HEK293 (cell line): ENCODE results near the gene NLRP1.
"Not testable (repeated sequence)": the region's sequence is repeated elsewhere in the genome, so short reads cannot be mapped to it uniquely, and the experiment has no call there.

Experiments
- CTCF ChIA-PET: fragments of 350-600 bp; formaldehyde crosslinking; extraction: SDS; loops from one replicate; lab custom pipeline; 2021; ENCODE audit warnings: antibody characterized with exemption; lab: Yijun Ruan, JAX
- POLR2A ChIA-PET: fragments of 300-600 bp; formaldehyde crosslinking; extraction: SDS; loops from one replicate; lab custom pipeline; 2020; ENCODE audit warnings: antibody characterized with exemption, inconsistent platforms; lab: Yijun Ruan, JAX
- H3K27ac ChIP-seq: fragments of 200-500 bp; sonication (Bioruptor generic); 2 replicates; pipeline ENCODE4 v1.5.1; 2014; ENCODE audit warnings: low read depth, low read length, control low read depth, inconsistent platforms; ENCODE audit errors: extremely low read depth
- H3K36me3 ChIP-seq, 2 experiments: fragments of 200-500 bp in 1 of 2; sonication (Bioruptor generic) in 1 of 2; 1 replicate in 1 of 2; 2 replicates in 1 of 2; pipeline ENCODE4 v1.5.1; 2014 to 2017; ENCODE audit warnings: inconsistent platforms in 2 of 2, low read length in 2 of 2; ENCODE audit not compliant: control insufficient read depth in 2 of 2, insufficient read depth in 1 of 2
- H3K4me1 ChIP-seq: fragments of 200-500 bp; sonication (Bioruptor generic); 2 replicates; pipeline ENCODE4 v1.5.1; 2014; ENCODE audit warnings: mild to moderate bottlenecking, low read length, inconsistent platforms; ENCODE audit not compliant: control insufficient read depth, insufficient read depth
- H3K4me3 ChIP-seq: 2 replicates; pipeline ENCODE4 v1.5.1; 2011; ENCODE audit warnings: low read depth, mild to moderate bottlenecking, control low read depth, low read length, moderate library complexity
- H3K9me3 ChIP-seq: fragments of 200-500 bp; sonication (Bioruptor generic); 2 replicates; pipeline ENCODE4 v1.5.1; 2014; ENCODE audit warnings: low read depth, low read length, inconsistent platforms; ENCODE audit not compliant: control insufficient read depth, insufficient read depth
- MYNN ChIP-seq: fragments of 450-650 bp; formaldehyde crosslinking; IDR thresholded peaks from 2 replicates; pipeline ENCODE4 v1.5.1; 2016; ENCODE audit warnings: missing biosample characterization, missing genetic modification characterization, borderline replicate concordance
- SCRT1 ChIP-seq: fragments of 450-650 bp; formaldehyde crosslinking; IDR thresholded peaks from 2 replicates; pipeline ENCODE4 v1.5.1; 2016; ENCODE audit warnings: missing biosample characterization, missing genetic modification characterization, borderline replicate concordance
- SCRT2 ChIP-seq: fragments of 450-650 bp; formaldehyde crosslinking; IDR thresholded peaks from 2 replicates; pipeline ENCODE4 v1.5.1; 2016; ENCODE audit warnings: missing biosample characterization, missing genetic modification characterization
- TRIM28 ChIP-seq: IDR thresholded peaks from 2 replicates; pipeline ENCODE4 v1.6.1; 2011; ENCODE audit warnings: low read length, control low read depth, borderline replicate concordance
- ZNF146 ChIP-seq: fragments of 450-650 bp; formaldehyde crosslinking; IDR thresholded peaks from 2 replicates; pipeline ENCODE4 v1.5.1; 2016; ENCODE audit warnings: missing biosample characterization, missing genetic modification characterization
- ZNF280D ChIP-seq: fragments of 450-650 bp; formaldehyde crosslinking; IDR thresholded peaks from 2 replicates; pipeline ENCODE4 v1.5.1; 2016; ENCODE audit warnings: missing biosample characterization, missing genetic modification characterization
- ZNF426 ChIP-seq: fragments of 450-650 bp; formaldehyde crosslinking; IDR thresholded peaks from 2 replicates; pipeline ENCODE4 v1.5.1; 2017; ENCODE audit warnings: missing biosample characterization, missing genetic modification characterization, mild to moderate bottlenecking, inconsistent platforms, moderate library complexity
- ZNF518A ChIP-seq: fragments of 450-650 bp; formaldehyde crosslinking; conservative IDR thresholded peaks from 2 replicates; pipeline ENCODE4 v1.5.1; 2016; ENCODE audit warnings: low read depth, missing biosample characterization, missing genetic modification characterization
- ZNF544 ChIP-seq: fragments of 450-650 bp; formaldehyde crosslinking; IDR thresholded peaks from 2 replicates; pipeline ENCODE4 v1.5.0; 2017; ENCODE audit warnings: missing biosample characterization, missing genetic modification characterization

NLRP1 gene

GRCh38 chr17:5580969-5581368, 3.3 kb downstream of the NLRP1 start:
- H3K36me3 ChIP-seq: no peaks in the 10 kb centered on the region
- no peak overlapping the region for H3K4me3 ChIP-seq
- CTCF ChIA-PET: no interaction called here
- no peaks in the 10 kb centered on the region for H3K9me3 ChIP-seq
- no peak overlapping the region for H3K27ac ChIP-seq
- no peak for TF ChIP-seq ZNF518A (tag by site-specific recombination)
- peak; percentile 89 for TF ChIP-seq SCRT2
- no peak for TF ChIP-seq TRIM28
- TF ChIP-seq MYNN: no peak
- no peak for TF ChIP-seq ZNF544 (tag by site-specific recombination)
- TF ChIP-seq SCRT1 (tag by site-specific recombination): peak; percentile 81
- TF ChIP-seq ZNF146: no peak
- TF ChIP-seq, all 188 proteins: peak for 2
- POLR2A ChIA-PET: no interaction called here
- 0 out of 2 replicates have a peak, but pooled peaks cover 1% of the 10 kb centered on the region for H3K4me1 ChIP-seq

DNA sequence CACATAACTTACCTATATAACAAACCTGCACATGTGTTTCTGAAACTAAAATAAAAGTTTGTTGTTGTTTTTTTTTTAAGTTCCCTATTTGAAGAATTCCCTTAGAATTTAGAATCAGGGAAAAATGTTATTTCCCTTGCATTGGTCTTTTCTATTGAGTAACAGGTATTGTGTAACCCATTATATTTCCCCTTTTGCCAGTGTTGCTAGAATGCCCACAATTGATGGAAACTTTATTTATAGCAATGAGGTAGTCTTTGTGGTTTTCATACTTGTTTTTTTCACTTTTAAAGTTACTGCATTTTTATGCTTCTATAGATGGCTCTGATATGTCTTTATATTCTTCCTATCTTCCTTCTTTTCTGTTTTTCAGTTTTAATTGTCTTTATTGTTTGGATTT, 3.9 kb downstream of the NLRP1 start:
- TF ChIP-seq SCRT2 (peak; percentile 11), ZNF426 (tag by site-specific recombination) (no peak)
- TF ChIP-seq, all 188 proteins: peak for 1
- ChIA-PET POLR2A (no interaction called here), CTCF (no interaction called here)
- H3K4me1 ChIP-seq: no peaks in the 10 kb centered on the region
- no peak overlapping the region for H3K4me3 ChIP-seq
- no peaks in the 10 kb centered on the region for H3K9me3 ChIP-seq
- no peak overlapping the region for H3K27ac ChIP-seq
- H3K36me3 ChIP-seq: no peaks in the 10 kb centered on the region

DNA sequence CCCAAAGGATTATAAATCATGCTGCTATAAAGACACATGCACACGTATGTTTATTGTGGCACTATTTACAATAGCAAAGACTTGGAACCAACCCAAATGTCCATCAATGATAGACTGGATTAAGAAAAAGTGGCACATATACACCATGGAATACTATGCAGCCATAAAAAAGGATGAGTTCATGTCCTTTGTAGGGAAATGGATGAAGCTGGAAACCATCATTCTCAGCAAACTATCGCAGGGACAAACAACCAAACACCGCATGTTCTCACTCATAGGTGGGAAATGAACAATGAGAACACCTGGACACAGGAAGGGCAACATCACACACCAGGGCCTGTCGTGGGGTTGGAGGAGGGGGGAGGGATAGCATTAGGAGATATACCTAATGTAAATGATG, 5.5 kb downstream of the NLRP1 start:
- H3K9me3 ChIP-seq, H3K36me3 ChIP-seq, H3K4me1 ChIP-seq, H3K4me3 ChIP-seq, POLR2A ChIA-PET, H3K27ac ChIP-seq: not testable (repeated sequence)
- CTCF ChIA-PET: interaction anchor here (0.6 kb wide), 1 partner anchor 13 kb away, joined by 3 read pairs; no protein-coding TSS in a partner anchor
- peak; percentile 83 for TF ChIP-seq ZNF146
- 0 out of 2 replicates have a peak, but pooled peaks have one; percentile 60 for TF ChIP-seq ZNF280D (tag by site-specific recombination)

GRCh38 chr17:5573017-5573416, 11.3 kb downstream of the NLRP1 start:
- H3K9me3 ChIP-seq, H3K36me3 ChIP-seq, CTCF ChIA-PET, POLR2A ChIA-PET, H3K4me3 ChIP-seq, H3K4me1 ChIP-seq, H3K27ac ChIP-seq: not testable (repeated sequence)
